GM21423 (cell line): ENCODE results near the gene AKR7A2.

Experiments used
- ATAC-seq: cut with Tn5 transposase; IDR thresholded peaks from one replicate; pipeline ENCODE4 v1.9.1; 2021; ENCODE audit warnings: mild to moderate bottlenecking, moderate library complexity; ENCODE audit not compliant: unreplicated experiment

The AKR7A2 gene

DNA sequence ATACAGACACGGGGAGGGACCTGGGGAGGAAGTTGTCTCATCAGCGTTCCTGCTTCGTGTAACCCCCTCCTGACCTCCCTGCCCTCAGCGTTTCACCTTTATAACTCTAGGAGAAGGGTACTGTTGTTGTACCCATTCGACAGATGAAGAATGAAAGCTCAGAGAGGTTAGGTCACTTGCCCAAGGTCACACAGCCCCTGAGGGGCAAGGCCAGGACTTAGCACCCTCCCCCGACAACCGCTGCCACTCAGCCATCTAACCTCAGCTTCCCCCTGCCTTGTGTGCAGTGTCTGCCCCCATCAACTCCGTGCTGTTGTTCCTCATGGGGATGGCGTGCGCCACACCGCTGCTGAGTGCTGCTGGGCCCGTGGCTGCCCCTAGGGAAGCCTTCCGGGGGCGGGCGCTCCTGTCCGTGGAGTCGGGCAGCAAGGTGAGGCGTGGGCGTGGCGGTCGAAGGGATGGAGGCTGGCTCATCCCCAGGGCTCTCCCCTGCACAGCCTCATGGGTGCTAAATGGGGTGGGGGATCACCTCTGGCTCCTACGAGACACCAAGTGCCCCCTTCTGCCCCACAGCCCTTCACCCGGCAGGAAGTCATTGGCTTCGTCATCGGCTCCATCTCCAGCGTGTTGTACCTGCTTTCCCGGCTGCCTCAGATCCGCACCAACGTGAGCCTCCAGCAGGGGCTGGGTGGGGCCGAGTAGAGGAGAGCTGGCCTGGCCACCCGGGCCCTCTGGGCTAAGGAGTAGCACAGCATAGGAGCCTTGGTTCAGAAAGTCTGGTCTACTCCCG is 14.2 kb upstream of the AKR7A2 start:
- no peak for ATAC-seq

GRCh38 chr1:19325368-19325957 is 13.5 kb upstream of the AKR7A2 start:
- no peak for ATAC-seq

DNA sequence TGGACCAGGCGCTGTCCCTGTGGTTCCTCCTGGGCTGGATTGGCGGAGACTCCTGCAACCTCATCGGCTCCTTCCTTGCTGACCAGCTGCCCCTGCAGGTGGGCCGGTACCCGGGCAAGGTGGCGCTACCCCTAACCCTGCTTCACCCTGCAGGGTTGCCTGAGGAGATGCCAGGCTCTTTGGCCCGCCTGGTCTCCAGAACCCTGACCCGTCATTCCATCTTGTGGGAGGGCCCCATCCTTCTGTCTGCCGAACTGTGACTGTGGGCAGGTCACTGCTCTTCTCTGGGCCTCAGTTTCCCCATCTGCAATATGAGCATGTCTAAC is 12.7 kb upstream of the AKR7A2 start:
- ATAC-seq: no peak

GRCh38 chr1:19323987-19324664 is 12.2 kb upstream of the AKR7A2 start:
- no peak for ATAC-seq

DNA sequence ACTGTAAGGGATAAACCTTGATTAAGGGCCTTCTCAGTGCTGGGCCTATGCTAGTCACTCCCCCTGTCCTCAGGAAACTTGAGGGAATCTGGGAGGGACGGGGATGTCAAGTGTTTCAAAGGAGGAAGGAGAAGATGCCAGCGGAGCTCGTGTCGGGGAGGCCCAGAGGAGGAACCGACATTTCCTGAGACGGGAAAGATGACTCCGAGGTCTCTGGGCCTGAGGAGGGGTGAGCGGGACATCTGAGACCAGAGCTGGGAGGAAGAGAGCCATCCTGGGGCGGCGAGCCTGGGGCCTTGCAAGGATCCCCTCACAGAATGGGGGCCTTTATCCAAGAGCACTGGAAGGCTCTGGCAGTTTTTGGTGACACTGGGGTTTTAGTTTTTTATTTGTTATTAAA is 10.5 kb upstream of the AKR7A2 start:
- no peak for ATAC-seq

DNA sequence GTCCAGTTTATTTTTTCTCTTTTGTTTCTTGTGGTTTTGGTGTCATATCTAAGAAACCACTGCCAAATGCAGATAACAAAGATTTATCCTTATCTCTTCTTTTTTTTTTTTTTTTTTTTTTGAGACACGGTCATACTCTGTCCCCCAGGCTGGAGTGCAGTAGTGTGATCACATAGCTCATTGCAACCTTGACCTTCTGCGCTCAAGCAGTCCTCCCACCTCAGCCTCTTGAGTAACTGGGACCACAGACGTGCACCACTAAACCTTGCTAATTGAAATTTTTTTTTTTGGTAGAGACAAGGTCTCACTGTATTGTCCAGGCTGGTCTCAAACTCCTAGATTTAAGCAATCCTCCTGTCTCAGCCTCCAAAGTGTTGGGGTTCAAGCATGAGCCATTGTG is 9.1 kb upstream of the AKR7A2 start:
- no peak for ATAC-seq

DNA sequence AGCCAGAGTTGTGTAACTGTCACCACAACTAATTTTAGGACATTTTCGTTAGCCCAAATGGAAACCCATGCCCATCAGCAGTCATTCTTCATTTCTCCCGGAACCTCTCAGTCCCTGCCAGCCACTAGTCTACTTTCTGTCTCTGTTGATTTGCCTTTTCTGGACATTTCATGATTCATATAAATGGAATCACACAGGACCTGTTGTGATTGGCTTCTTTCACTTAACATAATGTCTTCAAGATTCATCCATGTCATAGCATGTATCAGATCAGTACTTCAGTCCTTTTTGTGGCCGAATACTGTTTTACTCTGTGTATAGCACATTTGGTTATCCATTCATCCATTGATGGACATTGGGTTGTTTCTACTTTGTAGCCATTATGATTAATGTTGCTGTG is 7.3 kb upstream of the AKR7A2 start:
- ATAC-seq: no peak

DNA sequence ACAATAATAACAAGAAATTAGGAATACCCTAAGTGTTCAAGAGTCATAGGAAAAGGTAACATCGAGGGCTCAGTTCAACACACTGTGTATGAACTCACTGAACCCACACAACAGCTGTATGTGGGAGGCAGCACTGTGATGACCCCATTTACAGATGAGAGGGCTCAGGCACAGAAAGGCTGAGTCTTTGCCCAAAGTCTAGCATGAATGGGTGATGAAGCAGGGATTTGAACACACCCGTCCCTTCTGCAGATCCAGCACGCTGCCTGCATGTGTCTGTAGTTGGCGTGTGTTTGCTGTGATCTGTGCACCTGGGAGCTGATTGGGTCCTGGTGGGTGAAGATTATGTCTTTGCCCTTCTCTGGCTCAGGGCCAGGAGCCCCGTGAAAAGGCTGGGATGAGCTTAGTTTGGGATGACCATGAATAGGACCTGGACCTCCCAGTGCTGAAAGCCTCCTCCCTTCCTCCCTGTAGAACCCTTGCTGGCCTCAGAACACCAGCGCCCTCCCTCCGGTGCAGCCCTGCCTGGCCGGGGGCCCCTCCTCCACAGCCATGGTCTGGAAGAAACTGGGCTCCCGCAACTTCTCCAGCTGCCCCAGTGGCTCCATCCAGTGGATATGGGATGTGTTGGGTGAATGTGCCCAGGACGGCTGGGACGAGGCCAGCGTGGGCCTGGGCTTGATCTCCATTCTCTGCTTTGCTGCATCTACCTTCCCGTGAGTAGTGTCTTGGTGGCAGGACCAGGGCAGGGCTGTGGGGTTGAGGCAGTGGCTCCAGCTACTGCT is 5.4 kb upstream of the AKR7A2 start:
- no peak for ATAC-seq

- ATAC-seq: no peak
These were observed 3.6 kb upstream of the AKR7A2 start for GRCh38 chr1:19315378-19316198.

DNA sequence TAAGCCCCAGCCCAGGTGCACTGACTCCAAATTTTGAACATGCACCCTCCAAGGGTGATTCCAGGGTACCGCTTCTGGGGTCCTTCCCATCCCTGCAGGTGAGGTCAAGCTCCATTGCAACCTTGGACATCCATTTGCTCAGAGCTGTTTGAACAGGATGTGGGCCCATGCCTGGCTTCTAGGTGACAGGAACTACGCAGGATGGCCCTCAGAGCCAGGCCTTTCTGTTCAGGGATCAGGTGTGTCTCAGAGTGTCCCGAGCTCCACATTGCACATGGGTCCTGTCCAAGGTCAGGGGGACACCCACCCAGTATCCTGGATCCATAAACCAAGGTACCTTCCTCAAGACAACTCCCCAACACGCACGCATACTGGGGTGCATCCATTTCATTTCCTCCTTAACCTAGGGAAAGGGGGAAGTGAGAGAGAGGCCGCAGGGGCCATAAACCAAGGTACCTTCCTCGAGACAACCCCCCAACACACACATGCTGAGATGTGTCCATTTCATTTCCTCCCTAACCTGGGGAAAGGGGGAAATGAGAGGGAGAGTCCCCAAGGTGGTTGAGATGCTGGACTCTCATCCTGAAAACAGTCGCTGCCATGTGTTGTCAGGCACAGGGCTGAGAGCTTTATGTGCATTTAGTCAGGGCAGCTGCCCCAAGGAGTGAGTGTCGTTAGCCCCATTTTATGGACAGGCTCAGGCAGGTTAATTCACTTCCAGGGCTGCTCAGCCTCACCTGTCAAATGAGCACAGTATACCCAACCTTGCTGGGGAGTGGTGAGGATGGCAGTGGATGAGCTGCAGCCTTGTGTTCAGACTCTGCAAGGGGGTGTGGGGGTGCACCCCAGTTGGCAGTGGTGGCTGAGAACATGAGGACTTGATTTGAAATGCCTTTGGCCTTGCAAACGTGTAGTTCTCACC is 2.3 kb upstream of the AKR7A2 start:
- no peak for ATAC-seq

DNA sequence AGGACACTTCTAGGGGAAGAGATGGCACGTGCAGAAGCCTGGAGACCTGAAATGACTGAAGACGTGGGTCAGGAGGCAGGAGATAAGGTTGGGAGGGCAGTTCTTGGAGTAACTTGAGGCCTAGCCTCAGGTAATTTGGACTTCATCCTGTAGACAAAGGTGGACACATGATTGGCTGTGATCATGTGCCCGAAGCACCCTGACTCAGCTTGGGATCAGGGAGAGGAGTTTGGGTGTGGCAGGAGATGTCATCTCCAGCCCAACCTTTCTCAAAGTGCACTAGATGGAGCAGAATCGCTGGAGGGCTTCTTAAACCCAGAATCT is 1.7 kb upstream of the AKR7A2 start:
- no peak for ATAC-seq

DNA sequence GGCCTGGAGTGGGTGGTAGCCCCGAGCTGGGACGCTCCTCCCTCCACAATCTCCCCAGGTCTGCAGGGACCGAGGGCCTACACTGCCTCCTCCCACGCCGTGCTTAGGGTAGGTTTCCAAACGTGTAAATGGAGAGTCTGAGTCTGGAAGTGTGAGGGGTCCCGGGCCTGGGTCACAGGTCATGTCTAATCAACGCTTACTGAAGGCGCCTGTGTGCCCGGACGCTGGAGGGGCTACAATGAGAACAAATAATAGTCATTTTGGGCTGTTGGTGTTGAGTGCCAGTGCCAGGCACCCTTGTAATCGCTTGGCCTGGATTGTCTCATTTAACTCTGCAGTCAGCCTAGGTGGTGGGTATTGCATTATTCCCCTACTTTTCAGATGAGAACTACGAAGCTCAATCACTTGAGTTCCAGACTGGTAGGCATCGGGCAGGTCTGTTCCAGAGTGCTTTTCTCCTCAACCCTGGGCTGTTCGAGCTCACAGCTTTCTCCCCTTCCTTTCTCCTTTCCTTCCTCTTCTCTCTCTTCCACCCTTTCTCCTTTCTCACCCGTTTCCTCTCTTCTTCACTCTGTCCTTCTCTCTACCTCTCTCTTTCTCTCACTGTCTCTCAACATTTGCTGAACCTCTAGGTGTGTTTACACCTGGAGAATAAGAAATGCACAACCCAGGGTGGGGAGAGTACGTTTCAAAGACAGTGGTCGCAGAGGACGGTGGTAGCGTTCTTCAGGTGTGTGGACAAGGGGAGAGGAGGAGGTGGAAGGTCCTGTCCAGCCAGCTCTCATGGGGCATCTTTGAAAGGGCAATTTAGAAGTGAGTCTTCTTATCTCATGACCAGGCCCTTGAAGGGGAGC is 1.1 kb upstream of the AKR7A2 start:
- no peak for ATAC-seq

- ATAC-seq: no peak
These were observed 427 bp downstream of the AKR7A2 start for GRCh38 chr1:19311503-19311930.

DNA sequence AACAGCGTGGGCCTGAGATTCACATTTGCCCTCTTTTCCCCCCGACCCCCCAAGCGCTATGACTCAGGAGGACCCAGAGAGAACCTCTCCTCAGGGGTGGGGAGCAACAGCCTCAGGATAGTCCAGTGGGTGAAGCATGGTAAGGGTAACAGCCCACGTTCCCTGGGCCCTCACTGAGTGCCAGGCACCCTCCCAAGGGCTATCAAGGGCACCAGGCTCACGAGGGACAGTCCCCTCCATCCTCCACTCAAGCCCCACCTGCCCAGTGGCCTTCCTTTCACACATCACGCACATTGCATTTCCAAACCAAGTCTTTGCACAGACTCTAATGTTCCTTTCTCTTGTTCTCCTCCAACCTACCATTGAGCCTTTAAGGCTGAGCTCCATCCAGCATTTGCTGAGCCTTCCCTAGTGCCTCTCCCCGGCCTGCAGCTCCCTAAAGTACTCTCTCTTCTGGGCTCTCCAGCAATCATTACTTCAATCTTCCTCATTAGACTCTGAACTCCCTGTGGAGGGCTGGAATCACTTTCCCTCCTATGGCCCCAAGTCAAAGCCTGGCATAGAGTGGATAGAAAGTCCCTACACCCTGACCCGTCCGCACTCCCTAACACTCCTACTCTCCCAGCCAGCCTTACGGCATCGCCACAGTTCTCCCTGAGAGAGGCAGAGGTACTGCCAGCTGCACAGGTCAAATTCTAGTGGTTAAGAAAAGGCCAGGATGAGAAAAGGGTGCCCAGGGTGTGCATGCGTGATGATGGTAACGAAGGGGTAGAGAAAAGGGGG is 1.0 kb downstream of the AKR7A2 start:
- no peak for ATAC-seq

- no peak for ATAC-seq
These were observed 1.9 kb downstream of the AKR7A2 start for GRCh38 chr1:19310061-19310460.

GRCh38 chr1:19309123-19309813 is 2.7 kb downstream of the AKR7A2 start:
- no peak for ATAC-seq

DNA sequence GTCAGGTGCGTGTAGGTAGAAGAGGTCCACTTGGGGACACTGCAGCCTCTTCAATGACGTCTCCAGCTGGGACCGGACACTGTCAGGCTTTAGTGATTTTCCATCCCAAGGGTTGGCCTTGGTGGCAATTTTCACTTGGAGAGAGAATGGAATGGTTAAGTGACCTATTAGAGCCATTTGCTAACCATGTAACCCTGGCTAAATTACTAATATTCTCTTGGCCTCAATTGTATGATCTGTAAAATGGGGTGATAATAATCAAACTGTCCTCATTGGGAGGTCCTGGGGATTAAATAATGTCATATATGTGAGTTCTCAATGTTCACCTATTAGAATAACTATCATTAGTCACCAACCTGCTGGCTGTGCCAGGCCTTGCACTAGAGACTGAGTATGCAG is 3.4 kb downstream of the AKR7A2 start:
- ATAC-seq: no peak
